Karpas-422 (cell line): Measurements from ENCODE around the gene PXMP4. TPM values are rescaled to one million over a fixed set of nuclear protein-coding genes. Genes with fewer than 3 reads are reported as not detected.

ENCODE experiments used
- DNase-seq: peaks from one replicate; pipeline ENCODE4 v3.0.0-alpha.2; 2015
- H2AFZ ChIP-seq: fragments of 200-600 bp; sonication (generic); 2 replicates; pipeline ENCODE4 v1.6.1; 2014; ENCODE audit warnings: antibody characterized with exemption, low read length, mixed read lengths
- H3K27ac ChIP-seq: fragments of 200-600 bp; sonication (generic); 2 replicates; pipeline ENCODE4 v1.5.1; 2014; ENCODE audit warnings: mild to moderate bottlenecking, low read length, moderate library complexity
- H3K27me3 ChIP-seq: fragments of 200-600 bp; sonication (generic); 2 replicates; pipeline ENCODE4 v1.6.1; 2014; ENCODE audit warnings: low read length, mixed read lengths
- H3K36me3 ChIP-seq: fragments of 200-600 bp; sonication (generic); 2 replicates; pipeline ENCODE4 v1.6.1; 2014; ENCODE audit warnings: low read length, mixed read lengths; ENCODE audit not compliant: insufficient read depth
- H3K4me1 ChIP-seq: fragments of 200-600 bp; sonication (generic); 2 replicates; pipeline ENCODE4 v1.6.1; 2014; ENCODE audit warnings: mild to moderate bottlenecking, low read length, mixed read lengths
- H3K4me2 ChIP-seq: fragments of 200-600 bp; sonication (generic); 2 replicates; pipeline ENCODE4 v1.6.1; 2014; ENCODE audit warnings: low read length, low read depth, mild to moderate bottlenecking; ENCODE audit not compliant: poor library complexity, severe bottlenecking
- H3K4me3 ChIP-seq: fragments of 200-600 bp; sonication (generic); 2 replicates; pipeline ENCODE4 v1.5.1; 2014; ENCODE audit warnings: mild to moderate bottlenecking, antibody characterized with exemption, low read length, mixed read lengths
- H3K79me2 ChIP-seq: fragments of 200-600 bp; sonication (generic); 2 replicates; pipeline ENCODE4 v1.6.1; 2014; ENCODE audit warnings: mild to moderate bottlenecking, low read length, mixed read lengths
- H3K9ac ChIP-seq: fragments of 200-600 bp; sonication (generic); 2 replicates; pipeline ENCODE4 v1.6.0; 2014; ENCODE audit warnings: low read length
- H3K9me2 ChIP-seq: fragments of 200-600 bp; sonication (generic), shearing (Covaris generic); replicated peaks from 2 replicates; pipeline ENCODE4 v1.6.0; 2014; ENCODE audit warnings: mild to moderate bottlenecking, low read length, moderate library complexity; ENCODE audit not compliant: insufficient read depth
- H3K9me3 ChIP-seq: fragments of 300-700, 200-600 bp; sonication (generic); 2 replicates; pipeline ENCODE4 v1.6.1; 2014; ENCODE audit warnings: low read length, mixed read lengths
- H4K20me1 ChIP-seq: fragments of 200-600 bp; sonication (generic); 2 replicates; pipeline ENCODE4 v1.6.1; 2014; ENCODE audit warnings: mild to moderate bottlenecking, antibody characterized with exemption, low read length, low read depth; ENCODE audit not compliant: insufficient read depth
- total RNA-seq: library from RNA; depleted of rRNA; stranded (reverse); fragments of >200 nt; shearing (Covaris generic); gene quantifications from 2 replicates; pipeline ENCODE4 v1.2.3, GENCODE V29; 2014; ENCODE audit warnings: low replicate concordance

The PXMP4 gene
- total RNA-seq, 1 experiment from 2014 or later, result 4.7 TPM

GRCh38 chr20:33693741-33694638, 26.1 kb downstream of the PXMP4 start:
- Histone ChIP-seq H2AFZ (no peak overlapping the region), H3K4me1 (peaks cover 8% of the 10 kb centered on the region)

GRCh38 chr20:33693289-33693688, 26.8 kb downstream of the PXMP4 start:
- Histone ChIP-seq H3K36me3 (no peaks in the 10 kb centered on the region), H3K4me1 (peaks cover 8% of the 10 kb centered on the region), H2AFZ (no peak overlapping the region), H3K9me3 (no peaks in the 10 kb centered on the region), H3K9ac (no peak overlapping the region), H3K9me2 (no peaks in the 10 kb centered on the region), H3K4me3 (no peak overlapping the region), H3K27ac (no peak overlapping the region), H3K79me2 (no peaks in the 10 kb centered on the region), H3K4me2 (no peak overlapping the region), H3K27me3 (no peaks in the 10 kb centered on the region), H4K20me1 (no peaks in the 10 kb centered on the region)
- no peak for DNase-seq

More at GRCh38 chr20:33693741-33694638, 26.1 kb downstream of the PXMP4 start:
- H3K79me2 ChIP-seq, result no peaks in the 10 kb centered on the region
- no peak overlapping the region for H3K27ac ChIP-seq
- H3K9me2 ChIP-seq, result no peaks in the 10 kb centered on the region
- H3K27me3 ChIP-seq, result no peaks in the 10 kb centered on the region
- H4K20me1 ChIP-seq, result no peaks in the 10 kb centered on the region
- H3K4me2 ChIP-seq, result no peak overlapping the region
- DNase-seq, result no peak
- H3K9ac ChIP-seq, result no peak overlapping the region
- H3K4me3 ChIP-seq, result no peak overlapping the region
- no peaks in the 10 kb centered on the region for H3K36me3 ChIP-seq
- no peaks in the 10 kb centered on the region for H3K9me3 ChIP-seq

GRCh38 chr20:33689973-33690372, 30.1 kb downstream of the PXMP4 start:
- Histone ChIP-seq H3K4me1 (peaks cover 16% of the 10 kb centered on the region), H3K4me2 (no peak overlapping the region), H3K27me3 (no peaks in the 10 kb centered on the region), H3K9ac (peak overlapping the region; percentile 0; the same call in 1 of the 2 replicates), H3K9me2 (no peaks in the 10 kb centered on the region), H3K36me3 (no peaks in the 10 kb centered on the region), H2AFZ (0 out of 2 replicates have a peak overlapping the region, but pooled peaks have one; percentile 46), H4K20me1 (peaks cover 1% of the 10 kb centered on the region; the same call in 1 of the 2 replicates), H3K79me2 (peaks cover 3% of the 10 kb centered on the region), H3K27ac (no peak overlapping the region), H3K9me3 (no peaks in the 10 kb centered on the region), H3K4me3 (no peak overlapping the region)
- no peak for DNase-seq

GRCh38 chr20:33689493-33689892, 30.6 kb downstream of the PXMP4 start:
- no peak overlapping the region for H2AFZ ChIP-seq
- DNase-seq, result no peak
- no peaks in the 10 kb centered on the region for H3K36me3 ChIP-seq
- H3K79me2 ChIP-seq, result peaks cover 8% of the 10 kb centered on the region
- peaks cover 21% of the 10 kb centered on the region for H3K4me1 ChIP-seq
- H3K27ac ChIP-seq, result no peak overlapping the region
- H3K9me3 ChIP-seq, result no peaks in the 10 kb centered on the region
- no peak overlapping the region for H3K9ac ChIP-seq
- no peak overlapping the region for H3K4me3 ChIP-seq
- no peaks in the 10 kb centered on the region for H3K9me2 ChIP-seq
- H4K20me1 ChIP-seq, result peaks cover 6% of the 10 kb centered on the region; the same call in 1 of the 2 replicates
- H3K27me3 ChIP-seq, result no peaks in the 10 kb centered on the region
- no peak overlapping the region for H3K4me2 ChIP-seq

DNA sequence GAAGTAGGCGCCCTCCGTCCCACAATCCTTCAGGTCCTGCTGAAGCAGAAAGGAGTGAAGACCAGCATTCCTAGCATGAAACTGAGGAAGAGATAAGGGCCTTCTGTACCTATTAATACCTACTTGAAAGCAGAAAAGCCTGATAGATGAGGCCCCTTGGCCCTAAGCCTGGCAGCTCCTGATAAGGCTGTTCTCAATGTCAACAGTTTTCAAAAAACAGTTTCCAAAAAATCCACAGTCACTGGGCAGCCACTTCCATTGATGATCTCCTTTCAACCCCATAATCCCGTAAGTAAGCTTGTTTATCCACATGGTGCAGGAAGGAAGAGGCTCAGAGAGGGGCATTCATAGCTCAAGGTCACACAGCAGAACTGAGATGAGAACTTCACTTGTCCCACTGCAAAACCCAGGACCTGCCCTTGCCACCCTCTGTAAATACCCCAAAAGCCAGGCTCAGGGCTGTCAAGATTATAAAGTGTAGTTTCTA, 31.1 kb downstream of the PXMP4 start:
- no peak overlapping the region for H3K27ac ChIP-seq

DNA sequence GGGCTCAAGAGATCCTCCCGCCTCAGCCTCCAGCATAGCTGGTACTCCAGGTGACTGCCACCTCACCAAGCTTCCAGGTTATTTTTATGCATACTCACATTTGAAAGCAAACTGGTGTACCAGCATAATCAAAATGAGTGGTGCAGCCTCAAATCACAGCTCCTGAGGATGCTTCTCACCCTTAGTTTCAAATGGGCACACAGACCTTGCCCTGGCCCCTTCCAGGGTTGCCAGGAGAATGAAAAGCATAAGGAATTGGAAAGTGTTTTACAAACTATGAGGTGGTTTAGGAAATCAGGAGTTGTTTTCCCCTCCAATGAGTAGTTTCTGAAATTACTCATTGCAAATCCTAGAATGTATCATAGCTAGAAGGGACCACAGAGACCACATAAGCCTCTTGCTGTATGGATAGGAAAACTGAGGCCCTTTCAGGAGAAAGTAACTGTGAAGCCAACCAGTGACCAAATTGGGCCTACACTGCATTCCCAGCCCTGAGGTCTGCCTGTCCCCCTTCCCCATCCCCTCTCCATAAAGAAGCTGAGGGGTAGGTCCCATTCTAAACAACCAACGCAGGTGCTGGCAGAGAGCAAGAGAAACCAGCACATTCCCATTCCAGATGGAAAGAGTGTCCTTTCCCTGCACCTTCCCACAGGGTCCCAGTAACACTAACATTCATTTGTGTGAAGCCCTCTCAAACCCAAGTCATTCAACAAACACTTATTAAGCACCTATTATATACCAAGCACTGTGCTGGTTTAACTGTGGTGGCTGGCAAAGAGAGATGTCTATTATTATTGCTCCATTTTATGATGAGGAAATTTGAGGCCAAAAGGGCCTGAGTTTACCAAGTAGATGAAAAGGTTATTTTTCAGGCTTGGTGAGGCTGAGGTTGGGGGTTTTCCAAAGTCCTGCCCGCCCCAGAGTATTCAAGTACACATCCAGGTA, 31.8 kb downstream of the PXMP4 start:
- Histone ChIP-seq H3K27ac (no peak overlapping the region), H3K4me1 (peaks cover 29% of the 10 kb centered on the region)
- no peak for DNase-seq

More for the DNA sequence above, 31.1 kb downstream of the PXMP4 start:
- H3K4me3 ChIP-seq, result no peak overlapping the region
- H3K9me2 ChIP-seq, result no peaks in the 10 kb centered on the region
- H3K36me3 ChIP-seq, result no peaks in the 10 kb centered on the region
- H3K27me3 ChIP-seq, result no peaks in the 10 kb centered on the region
- peaks cover 26% of the 10 kb centered on the region for H3K4me1 ChIP-seq
- peaks cover 11% of the 10 kb centered on the region; the same call in 1 of the 2 replicates for H4K20me1 ChIP-seq
- H3K9ac ChIP-seq, result no peak overlapping the region
- H2AFZ ChIP-seq, result no peak overlapping the region
- H3K4me2 ChIP-seq, result no peak overlapping the region
- no peaks in the 10 kb centered on the region for H3K9me3 ChIP-seq
- no peak for DNase-seq
- H3K79me2 ChIP-seq, result peaks cover 13% of the 10 kb centered on the region

DNA sequence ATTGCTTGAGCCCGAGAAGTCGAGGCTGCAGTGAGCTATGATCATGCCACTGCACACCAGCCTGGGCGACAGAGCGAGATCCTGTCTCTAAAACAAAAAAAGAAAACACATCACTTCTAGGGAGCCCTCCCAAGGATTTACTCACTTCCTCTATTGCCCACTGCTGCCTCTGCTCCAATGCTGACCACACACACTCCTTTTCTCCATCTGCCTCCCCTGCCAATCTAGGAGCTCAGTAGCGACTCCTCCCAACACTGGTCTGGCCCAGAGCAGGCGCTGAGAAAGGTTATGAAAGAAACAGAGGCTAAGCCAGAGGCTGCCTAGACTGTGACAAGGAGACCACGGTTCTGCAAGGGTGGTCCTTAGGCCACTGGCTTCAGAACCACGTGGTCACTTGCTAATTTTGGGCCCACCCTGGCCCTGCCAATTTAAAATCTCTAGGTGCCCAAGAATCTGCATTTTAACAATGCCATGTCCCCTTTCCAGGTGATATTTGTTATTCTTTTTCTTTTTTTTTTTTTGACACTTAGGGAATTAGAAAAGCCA, 32.7 kb downstream of the PXMP4 start:
- H3K9me2 ChIP-seq, result no peaks in the 10 kb centered on the region
- H3K9ac ChIP-seq, result no peak overlapping the region
- H2AFZ ChIP-seq, result no peak overlapping the region

More for the DNA sequence above, 31.8 kb downstream of the PXMP4 start:
- H3K9me2 ChIP-seq, result no peaks in the 10 kb centered on the region
- no peak overlapping the region for H3K9ac ChIP-seq
- no peaks in the 10 kb centered on the region for H3K27me3 ChIP-seq
- no peak overlapping the region for H2AFZ ChIP-seq
- no peak overlapping the region for H3K4me2 ChIP-seq
- no peaks in the 10 kb centered on the region for H3K9me3 ChIP-seq
- no peak overlapping the region for H3K4me3 ChIP-seq
- no peaks in the 10 kb centered on the region for H3K36me3 ChIP-seq
- H4K20me1 ChIP-seq, result peaks cover 14% of the 10 kb centered on the region; the same call in 1 of the 2 replicates
- peaks cover 19% of the 10 kb centered on the region for H3K79me2 ChIP-seq

More for the DNA sequence above, 32.7 kb downstream of the PXMP4 start:
- H4K20me1 ChIP-seq, result peaks cover 14% of the 10 kb centered on the region; the same call in 1 of the 2 replicates
- no peaks in the 10 kb centered on the region for H3K36me3 ChIP-seq
- H3K4me3 ChIP-seq, result no peak overlapping the region
- no peaks in the 10 kb centered on the region for H3K9me3 ChIP-seq
- H3K79me2 ChIP-seq, result peaks cover 27% of the 10 kb centered on the region
- no peak for DNase-seq
- peaks cover 37% of the 10 kb centered on the region for H3K4me1 ChIP-seq
- no peaks in the 10 kb centered on the region for H3K27me3 ChIP-seq
- no peak overlapping the region for H3K27ac ChIP-seq
- no peak overlapping the region for H3K4me2 ChIP-seq
